Activated naive CD8-positive, alpha-beta T cell treated with anti-CD3 and anti-CD28 coated beads, Interleukin-2, amount 10 ng/mL, durations not matched to agents 7 days and 5 days (primary cell): ENCODE data around the gene ZNF541. TPM values are rescaled to one million over a fixed set of nuclear protein-coding genes. Genes with fewer than 3 reads are reported as not detected.
A peak's percentile ranks its signal among the peaks of the same experiment; 100 is the strongest.
"Not testable (repeated sequence)": the region's sequence is repeated elsewhere in the genome, so short reads cannot be mapped to it uniquely, and the experiment has no call there.

Experiments used
- ATAC-seq: fragments of 150-1000 bp; cut with Tn5 transposase; one replicate; pipeline ENCODE4 v1.10.0; 2021; ENCODE audit warnings: low read depth, moderate library complexity
- POLR2A ChIA-PET: fragments of 350-600 bp; sonication (Branson Sonifier 250); formaldehyde crosslinking; loops from one replicate; lab custom pipeline; 2021; ENCODE audit warnings: antibody characterized with exemption; lab: Charles Lee
- DNase-seq: peaks from one replicate; pipeline ENCODE4 v3.0.0; 2021
- H3K27ac Mint-ChIP-seq: one replicate; pipeline ENCODE4 v1.8.0; 2022; ENCODE audit warnings: mild to moderate bottlenecking, mixed read lengths
- H3K27me3 Mint-ChIP-seq: one replicate; pipeline ENCODE4 v1.8.0; 2022; ENCODE audit warnings: mild to moderate bottlenecking, moderate library complexity, mixed read lengths
- H3K36me3 Mint-ChIP-seq: one replicate; pipeline ENCODE4 v1.8.0; 2021; ENCODE audit warnings: mild to moderate bottlenecking, mixed read lengths
- H3K4me1 Mint-ChIP-seq: one replicate; pipeline ENCODE4 v1.8.0; 2021; ENCODE audit warnings: mixed read lengths
- H3K4me3 Mint-ChIP-seq: one replicate; pipeline ENCODE4 v1.8.0; 2022; ENCODE audit warnings: mild to moderate bottlenecking, moderate library complexity, mixed read lengths
- H3K9me3 Mint-ChIP-seq: one replicate; pipeline ENCODE4 v1.8.0; 2021; ENCODE audit warnings: mixed read lengths
- total RNA-seq, 2 experiments: library from RNA; stranded (reverse); gene quantifications; one replicate each; pipeline ENCODE4 v1.2.3, GENCODE V29; 2021

The ZNF541 gene
- total RNA-seq, 2 experiments from 2014 or later = 0.30 to 1.2 TPM

DNA sequence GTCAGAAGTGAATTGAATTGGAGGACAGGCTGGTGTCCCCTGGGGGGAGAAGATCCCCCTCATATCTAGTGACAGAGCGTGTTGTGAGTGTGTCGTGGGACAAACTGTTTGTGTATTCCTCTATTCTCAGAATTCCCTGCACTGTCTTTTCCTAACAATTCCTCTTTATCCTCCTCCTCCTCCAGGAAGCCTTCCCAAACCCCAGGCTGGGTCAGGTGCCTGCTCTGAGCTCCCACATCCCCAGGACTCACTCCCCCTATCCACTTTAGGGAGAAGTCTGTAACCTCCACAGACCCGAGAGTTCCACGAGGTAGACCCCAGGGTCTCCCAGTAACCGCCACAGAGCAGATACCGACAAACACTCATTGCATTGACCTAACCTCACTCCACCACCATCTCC lies 20.9 kb upstream of the ZNF541 start:
- POLR2A ChIA-PET = interaction anchor here (0.6 kb wide), 1 partner anchor 29 kb away, joined by 3 read pairs; no protein-coding TSS in a partner anchor
- H3K36me3 Mint-ChIP-seq = no peaks in the 10 kb centered on the region
- H3K27me3 Mint-ChIP-seq = peaks cover 10% of the 10 kb centered on the region
- H3K27ac Mint-ChIP-seq = no peak overlapping the region
- H3K4me1 Mint-ChIP-seq = peaks cover 14% of the 10 kb centered on the region
- H3K4me3 Mint-ChIP-seq = no peak overlapping the region
- ATAC-seq = no peak
- no peak for DNase-seq
- no peaks in the 10 kb centered on the region for H3K9me3 Mint-ChIP-seq

DNA sequence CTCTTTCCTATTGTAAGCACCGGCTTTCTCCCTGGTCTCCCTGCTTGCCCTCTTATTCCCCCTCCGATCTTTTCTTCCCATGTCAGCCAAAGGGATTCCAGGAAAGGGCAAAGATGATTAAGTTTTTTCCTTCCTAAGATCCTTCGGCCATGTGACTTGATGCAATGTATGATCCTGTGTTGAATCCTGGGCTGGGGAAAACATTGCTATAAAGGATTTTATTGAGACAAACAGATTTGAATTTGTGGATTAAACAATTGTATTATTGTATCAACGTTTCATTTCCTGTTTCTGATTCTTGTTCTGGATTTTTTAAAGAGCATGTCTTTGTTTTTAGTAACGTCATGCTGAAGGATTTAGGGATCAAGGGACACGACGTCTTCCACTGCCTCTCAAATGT lies 16.9 kb upstream of the ZNF541 start:
- DNase-seq = no peak
- peaks cover 4% of the 10 kb centered on the region for H3K36me3 Mint-ChIP-seq
- POLR2A ChIA-PET = no interaction called here
- H3K4me3 Mint-ChIP-seq = no peak overlapping the region
- H3K9me3 Mint-ChIP-seq = peaks cover 8% of the 10 kb centered on the region
- no peaks in the 10 kb centered on the region for H3K4me1 Mint-ChIP-seq
- no peak for ATAC-seq
- H3K27me3 Mint-ChIP-seq = peaks cover 10% of the 10 kb centered on the region
- H3K27ac Mint-ChIP-seq = no peak overlapping the region

DNA sequence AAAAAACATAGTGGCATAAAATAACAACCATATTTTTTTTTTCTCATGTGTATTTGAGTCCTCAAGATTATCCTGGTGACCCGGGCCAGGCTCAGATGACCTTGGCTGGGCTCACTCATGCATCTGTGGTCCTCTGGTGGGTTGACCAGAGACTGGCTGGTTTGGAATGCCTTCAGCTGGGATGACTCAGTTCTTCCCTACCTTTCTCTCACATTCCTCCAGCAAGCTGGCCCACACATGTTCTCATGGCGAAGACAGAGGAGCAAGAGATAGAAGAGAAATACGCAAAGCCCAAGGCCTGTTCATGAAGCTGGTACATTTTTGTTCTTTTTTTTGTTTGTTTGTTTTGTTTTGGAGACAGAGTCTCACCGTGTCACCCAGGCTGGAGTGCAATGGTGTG lies 14.3 kb upstream of the ZNF541 start:
- no peak for ATAC-seq
- Mint-ChIP-seq H3K27ac (no peak overlapping the region), H3K9me3 (peaks cover 8% of the 10 kb centered on the region), H3K4me1 (peaks cover 4% of the 10 kb centered on the region), H3K27me3 (peaks cover 5% of the 10 kb centered on the region), H3K36me3 (peaks cover 4% of the 10 kb centered on the region), H3K4me3 (no peak overlapping the region)
- POLR2A ChIA-PET = no interaction called here
- DNase-seq = no peak

DNA sequence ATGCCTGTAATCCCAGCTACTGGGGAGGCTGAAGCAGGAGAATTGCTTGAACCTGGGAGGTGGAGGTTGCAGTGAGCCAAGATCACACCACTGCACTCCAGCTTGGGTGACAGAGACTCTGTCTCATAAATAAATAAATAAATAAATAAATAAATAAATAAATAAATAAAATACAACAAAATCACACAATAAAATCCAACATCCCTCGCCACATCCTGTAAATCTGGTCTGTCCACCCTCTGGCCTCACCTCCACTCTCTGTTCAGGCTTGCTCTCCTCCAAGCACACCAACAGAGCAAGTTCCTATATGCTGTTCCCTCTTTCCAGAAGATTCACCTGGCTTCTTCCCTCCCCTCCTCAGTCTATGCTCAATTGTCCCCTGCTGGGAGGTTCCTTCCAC lies 10.2 kb upstream of the ZNF541 start:
- H3K27ac Mint-ChIP-seq, H3K27me3 Mint-ChIP-seq, POLR2A ChIA-PET, DNase-seq, H3K4me3 Mint-ChIP-seq, H3K9me3 Mint-ChIP-seq, H3K36me3 Mint-ChIP-seq, ATAC-seq: not testable (repeated sequence)
- H3K4me1 Mint-ChIP-seq = peaks cover 13% of the 10 kb centered on the region

DNA sequence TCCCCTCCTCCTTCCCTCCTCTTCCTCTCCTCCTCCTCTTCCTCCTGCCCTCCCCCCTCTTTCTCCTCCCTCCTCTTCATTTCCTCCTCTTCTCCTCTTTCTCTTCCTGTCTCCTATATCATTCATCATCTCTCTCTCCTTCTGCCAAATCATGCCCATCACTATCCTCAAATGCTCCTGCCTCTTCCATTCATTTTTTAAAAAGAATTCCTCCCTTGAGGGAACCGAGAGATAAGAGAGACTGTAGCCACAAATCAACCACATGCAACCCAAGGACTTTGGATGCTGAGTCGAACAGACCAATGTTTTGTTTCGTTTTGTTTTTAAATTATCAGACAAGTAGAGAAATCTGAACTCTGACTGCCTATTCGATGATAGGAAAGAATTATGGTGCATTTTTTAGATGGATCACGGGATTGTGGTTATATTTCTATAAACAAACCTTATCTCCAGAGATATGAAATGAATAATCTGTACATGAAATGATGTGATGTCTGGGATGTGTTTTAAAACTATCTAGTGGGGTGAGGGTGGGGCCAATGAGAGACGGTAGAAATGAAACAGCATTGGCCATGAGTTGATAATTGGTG lies 9.5 kb upstream of the ZNF541 start:
- ATAC-seq (no peak), DNase-seq (no peak)
- H3K27ac Mint-ChIP-seq = peak overlapping the region; percentile 65
- H3K4me3 Mint-ChIP-seq = peak overlapping the region; percentile 27
- H3K27me3 Mint-ChIP-seq = peaks cover 1% of the 10 kb centered on the region
- H3K36me3 Mint-ChIP-seq = peaks cover 4% of the 10 kb centered on the region
- H3K9me3 Mint-ChIP-seq = peaks cover 8% of the 10 kb centered on the region
- POLR2A ChIA-PET = no interaction called here
- H3K4me1 Mint-ChIP-seq = peaks cover 18% of the 10 kb centered on the region

DNA sequence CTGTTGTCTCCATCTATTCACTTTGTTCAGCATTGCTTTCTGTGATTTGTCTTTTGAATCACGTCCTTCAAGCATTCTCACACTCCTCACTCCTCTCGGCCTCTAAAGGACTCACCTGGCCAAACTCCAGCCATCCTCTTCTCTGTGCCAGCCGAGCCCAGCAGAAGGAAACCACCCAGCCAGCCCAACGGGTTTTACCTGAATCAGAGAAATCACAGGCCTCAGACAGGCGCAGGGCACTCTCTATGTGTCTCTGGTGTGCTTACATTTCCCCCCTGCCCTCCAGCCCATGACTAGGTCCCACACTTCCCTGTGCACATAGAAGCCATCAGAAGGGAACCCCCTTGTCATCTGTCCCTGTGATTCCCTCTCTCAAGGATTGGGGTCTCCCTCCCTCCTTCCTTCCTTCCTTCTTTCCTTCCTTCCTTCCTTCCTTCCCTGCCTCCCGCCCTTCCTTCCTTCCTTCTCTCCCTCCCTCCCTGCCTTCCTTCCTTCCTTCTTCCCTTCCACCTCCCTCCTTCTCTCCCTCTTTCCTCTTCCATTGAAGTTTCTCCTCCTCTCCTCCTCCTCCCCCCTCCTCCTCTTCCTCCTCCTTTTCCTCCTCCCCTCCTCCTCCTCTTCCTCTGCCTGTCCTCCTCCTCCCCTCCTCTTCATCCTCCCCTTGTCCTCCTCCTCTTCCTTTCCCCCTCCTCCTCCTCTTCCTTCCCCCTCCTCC lies 8.8 kb upstream of the ZNF541 start:
- DNase-seq (no peak), ATAC-seq (no peak)
- peaks cover 23% of the 10 kb centered on the region for H3K4me1 Mint-ChIP-seq
- H3K36me3 Mint-ChIP-seq = peaks cover 4% of the 10 kb centered on the region
- H3K9me3 Mint-ChIP-seq = peaks cover 8% of the 10 kb centered on the region
- peak overlapping the region; percentile 8 for H3K4me3 Mint-ChIP-seq
- H3K27me3 Mint-ChIP-seq = peaks cover 2% of the 10 kb centered on the region
- peak overlapping the region; percentile 65 for H3K27ac Mint-ChIP-seq
- POLR2A ChIA-PET = no interaction called here

DNA sequence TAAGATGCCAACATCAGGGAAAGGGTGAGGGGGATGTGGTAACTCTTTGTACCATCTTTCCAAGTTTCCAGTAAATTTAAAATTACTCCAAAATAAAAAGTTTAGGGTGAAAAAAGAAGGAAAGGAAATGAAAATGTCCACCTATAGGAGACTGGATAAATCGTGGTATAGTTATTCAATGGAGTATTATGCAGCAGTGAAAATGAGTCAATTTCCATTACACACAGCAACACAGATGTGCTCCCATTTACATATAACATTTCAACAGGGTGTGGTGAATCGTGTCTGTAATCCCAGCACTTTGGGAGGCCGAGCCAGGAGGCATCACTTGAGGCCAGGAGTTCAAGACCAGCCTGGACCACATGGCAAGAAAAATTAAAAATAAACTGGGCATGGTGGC lies 7.4 kb upstream of the ZNF541 start:
- POLR2A ChIA-PET = no interaction called here

DNA sequence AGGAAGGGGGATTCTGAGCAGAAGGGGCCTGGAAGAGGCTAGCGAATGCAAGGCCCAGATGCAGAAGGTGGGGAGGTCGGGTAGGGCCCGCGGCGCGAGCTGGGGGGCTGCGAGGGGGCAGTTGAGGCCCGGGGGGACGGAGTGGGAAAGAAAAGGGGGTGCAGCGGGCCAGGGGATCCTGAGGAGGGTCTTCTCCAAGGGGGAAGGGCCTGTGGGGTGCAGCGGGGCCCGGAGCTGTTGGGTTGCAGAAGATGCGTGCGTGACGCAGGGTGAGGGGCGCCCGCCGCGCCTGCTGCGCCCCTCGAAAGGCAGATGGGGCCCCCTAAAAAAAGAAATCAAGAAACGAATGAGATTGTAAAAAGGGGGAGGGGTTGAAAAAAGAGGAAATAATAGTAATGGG lies 313 bp downstream of the ZNF541 start:
- ATAC-seq = no peak
- POLR2A ChIA-PET = no interaction called here
- H3K27ac Mint-ChIP-seq = no peak overlapping the region
- H3K4me1 Mint-ChIP-seq = peaks cover 13% of the 10 kb centered on the region
- no peak for DNase-seq
- peak overlapping the region; percentile 30 for H3K4me3 Mint-ChIP-seq
- H3K36me3 Mint-ChIP-seq = no peaks in the 10 kb centered on the region
- H3K27me3 Mint-ChIP-seq = peaks cover 29% of the 10 kb centered on the region
- no peaks in the 10 kb centered on the region for H3K9me3 Mint-ChIP-seq

More for the DNA sequence above, 7.4 kb upstream of the ZNF541 start:
- H3K4me1 Mint-ChIP-seq = peaks cover 25% of the 10 kb centered on the region
- no peak for ATAC-seq
- peaks cover 2% of the 10 kb centered on the region for H3K27me3 Mint-ChIP-seq
- no peaks in the 10 kb centered on the region for H3K9me3 Mint-ChIP-seq
- H3K27ac Mint-ChIP-seq = no peak overlapping the region
- H3K36me3 Mint-ChIP-seq = no peaks in the 10 kb centered on the region
- H3K4me3 Mint-ChIP-seq = no peak overlapping the region
- no peak for DNase-seq

DNA sequence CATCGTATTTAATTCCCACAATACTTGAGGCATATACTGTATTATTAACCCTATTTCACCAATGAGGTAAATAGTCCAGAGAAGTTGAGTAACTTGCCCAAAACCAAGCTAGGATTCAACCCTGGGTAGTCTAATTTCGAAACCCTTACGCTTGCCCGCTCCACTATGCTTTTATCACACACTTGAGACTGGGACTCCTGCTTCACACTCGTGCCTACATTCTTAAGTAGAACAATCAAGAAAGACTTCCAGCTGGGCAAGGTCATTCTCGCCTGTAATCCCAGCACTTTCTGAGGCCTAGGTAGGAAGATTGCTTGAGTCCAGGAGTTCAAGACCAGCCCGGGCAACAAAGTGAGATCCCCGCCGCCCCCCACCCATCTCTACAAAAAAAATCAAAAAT lies 3.6 kb downstream of the ZNF541 start:
- DNase-seq (no peak), ATAC-seq (no peak)
- POLR2A ChIA-PET = no interaction called here
- Mint-ChIP-seq H3K4me3 (no peak overlapping the region), H3K4me1 (peaks cover 4% of the 10 kb centered on the region), H3K36me3 (no peaks in the 10 kb centered on the region), H3K9me3 (no peaks in the 10 kb centered on the region), H3K27me3 (peaks cover 27% of the 10 kb centered on the region), H3K27ac (no peak overlapping the region)

DNA sequence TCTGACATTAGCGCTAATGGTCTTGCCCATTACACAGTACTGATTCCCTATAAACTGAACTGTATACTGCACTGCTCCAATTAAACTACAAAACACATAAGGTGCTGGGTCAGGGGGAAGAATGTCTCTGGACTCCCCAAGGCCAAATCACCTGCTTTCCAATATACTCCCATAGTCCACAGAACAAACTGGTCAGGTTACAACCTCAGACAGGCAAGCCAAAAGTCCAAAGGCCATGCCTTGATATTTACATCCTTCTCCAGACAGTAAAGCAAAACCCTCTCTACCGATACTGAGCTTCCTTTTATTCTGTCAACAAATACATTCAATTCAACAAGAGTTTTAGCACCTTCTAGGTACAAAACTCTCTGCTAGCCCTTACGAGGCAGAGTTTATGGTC lies 8.9 kb downstream of the ZNF541 start:
- DNase-seq (no peak), ATAC-seq (no peak)
- no peaks in the 10 kb centered on the region for H3K36me3 Mint-ChIP-seq
- no peak overlapping the region for H3K27ac Mint-ChIP-seq
- H3K4me1 Mint-ChIP-seq = peaks cover 8% of the 10 kb centered on the region
- peaks cover 7% of the 10 kb centered on the region for H3K27me3 Mint-ChIP-seq
- POLR2A ChIA-PET = no interaction called here
- no peak overlapping the region for H3K4me3 Mint-ChIP-seq
- no peaks in the 10 kb centered on the region for H3K9me3 Mint-ChIP-seq

DNA sequence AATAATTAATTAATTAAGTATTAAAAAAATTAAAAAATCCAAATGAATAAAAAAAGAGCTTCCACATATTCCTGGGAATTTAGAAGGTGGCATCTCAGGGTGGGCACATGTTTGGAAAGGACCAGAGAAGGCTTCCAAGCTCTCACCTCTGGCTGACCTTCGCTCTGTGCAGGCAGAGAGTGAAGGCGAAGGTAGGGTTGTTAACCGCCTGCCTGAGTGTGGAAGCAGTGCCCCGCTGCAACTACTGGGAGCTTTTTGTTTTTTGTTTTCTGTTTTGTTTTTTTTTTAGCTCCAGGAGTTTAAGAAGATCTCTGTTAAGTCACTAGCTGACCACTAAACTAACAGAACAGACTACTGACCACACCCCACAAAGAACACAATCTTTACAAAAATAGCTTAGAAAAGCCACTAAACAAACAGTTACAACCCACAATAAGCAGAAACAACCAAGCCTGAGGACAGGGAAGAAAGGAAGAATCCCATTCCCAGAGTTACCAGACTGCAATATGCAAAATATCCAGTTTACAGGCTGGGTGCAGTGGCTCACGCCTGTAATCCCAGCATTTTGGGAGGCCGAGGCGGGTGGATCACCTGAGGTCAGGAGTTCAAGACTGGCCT lies 11.4 kb downstream of the ZNF541 start:
- peaks cover 3% of the 10 kb centered on the region for H3K27me3 Mint-ChIP-seq
- peaks cover 8% of the 10 kb centered on the region for H3K4me1 Mint-ChIP-seq
- no peaks in the 10 kb centered on the region for H3K9me3 Mint-ChIP-seq
- H3K36me3 Mint-ChIP-seq = no peaks in the 10 kb centered on the region
- POLR2A ChIA-PET = interaction anchor here (0.6 to 1.4 kb wide), 3 partner anchors 39 to 47 kb away, joined by 3 to 7 read pairs (median 4); partner anchors contain the start of gene NAPA
- no peak overlapping the region for H3K4me3 Mint-ChIP-seq
- DNase-seq (no peak), ATAC-seq (no peak)
- H3K27ac Mint-ChIP-seq = no peak overlapping the region

DNA sequence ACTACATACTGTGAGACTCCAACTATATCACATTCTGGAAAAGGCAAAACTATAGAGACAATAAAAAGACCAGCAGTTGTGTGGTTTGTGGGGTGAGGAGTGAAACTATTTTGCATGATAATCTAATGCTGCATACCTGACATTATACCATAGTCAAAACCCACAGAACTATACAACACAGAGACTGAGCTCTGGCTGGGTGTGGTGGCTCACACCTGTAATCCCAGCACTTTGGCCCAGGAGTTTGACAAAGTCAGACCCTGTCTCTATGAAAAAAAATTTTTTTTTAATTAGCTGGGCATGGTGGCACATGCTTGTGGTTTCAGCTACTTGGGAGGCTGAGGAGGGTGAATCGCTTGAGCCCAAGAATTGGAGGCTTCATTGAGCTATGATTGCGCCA lies 11.9 kb downstream of the ZNF541 start:
- DNase-seq (no peak), ATAC-seq (peak; percentile 33)
- Mint-ChIP-seq H3K36me3 (no peaks in the 10 kb centered on the region), H3K27ac (no peak overlapping the region), H3K4me1 (peaks cover 8% of the 10 kb centered on the region), H3K4me3 (no peak overlapping the region), H3K27me3 (peaks cover 3% of the 10 kb centered on the region), H3K9me3 (no peaks in the 10 kb centered on the region)
- POLR2A ChIA-PET = interaction anchor here (0.6 to 1.4 kb wide), 3 partner anchors 45 to 252 kb away, joined by 3 to 7 read pairs (median 3); partner anchors contain the start of gene NAPA

DNA sequence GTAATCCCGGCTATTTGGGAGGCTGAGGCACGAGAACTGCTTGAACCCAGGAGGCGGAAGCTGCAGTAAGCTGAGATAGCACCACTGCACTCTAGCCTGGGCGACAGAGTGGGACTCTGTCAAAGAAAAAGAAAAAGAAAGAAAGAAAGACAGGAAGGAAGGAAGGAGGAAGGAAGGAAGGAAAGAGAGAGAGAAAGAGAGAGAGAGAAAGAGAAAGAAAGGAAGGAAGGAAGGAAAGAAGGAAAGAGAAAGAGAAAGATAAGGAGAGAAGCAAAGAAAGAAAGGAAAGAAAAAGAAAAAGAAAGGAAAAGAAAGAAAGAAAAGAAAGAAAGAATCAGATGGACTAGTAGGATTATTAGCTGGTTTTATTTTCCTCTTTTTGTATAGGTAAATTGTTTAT lies 22.8 kb downstream of the ZNF541 start:
- no peak overlapping the region for H3K27ac Mint-ChIP-seq
- peaks cover 8% of the 10 kb centered on the region for H3K27me3 Mint-ChIP-seq
- H3K4me3 Mint-ChIP-seq = no peak overlapping the region
- ATAC-seq (no peak), DNase-seq (no peak)
- no peaks in the 10 kb centered on the region for H3K9me3 Mint-ChIP-seq
- POLR2A ChIA-PET = no interaction called here
- H3K4me1 Mint-ChIP-seq = peaks cover 3% of the 10 kb centered on the region
- no peaks in the 10 kb centered on the region for H3K36me3 Mint-ChIP-seq
